GM12892 (cell line): ENCODE results near the gene SRBD1.

Source experiments
- POLR2A ChIP-seq: IDR thresholded peaks from 2 replicates; pipeline ENCODE4 v1.6.1; 2011; ENCODE audit warnings: low read depth, low read length, control low read depth
- TAF1 ChIP-seq: IDR thresholded peaks from 2 replicates; pipeline ENCODE4 v1.6.1; 2011; ENCODE audit warnings: low read depth, mild to moderate bottlenecking, control low read depth, low read length, borderline replicate concordance

DNA sequence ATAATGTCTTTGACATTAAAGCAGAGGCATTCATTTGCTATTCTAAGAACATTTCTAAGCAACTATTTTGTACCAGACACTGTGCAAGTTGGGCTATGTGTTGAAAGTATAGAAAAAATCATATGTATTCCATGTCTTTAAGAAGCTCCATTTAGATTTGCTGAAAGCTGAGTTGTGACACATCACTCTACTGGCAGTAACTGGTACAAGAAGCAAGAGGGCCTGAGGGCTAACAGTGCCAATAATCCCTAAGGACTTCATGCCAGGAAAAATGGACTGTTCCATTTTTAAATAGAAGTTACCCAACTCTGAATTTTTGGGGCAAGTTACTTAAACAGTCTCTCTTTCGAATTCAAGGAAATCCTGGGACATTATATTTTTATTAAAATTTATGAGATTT lies 178.7 kb downstream of the SRBD1 start:
- TF ChIP-seq POLR2A (no peak), TAF1 (no peak)
